Endothelial cell of umbilical vein (primary cell): Measurements from ENCODE around the gene LENEP. TPM values are rescaled to one million over a fixed set of nuclear protein-coding genes. Genes with fewer than 3 reads are reported as not detected.

Source experiments
- BruUV-seq: library from RNA; stranded (reverse); fragments of 400-500 nt; replicated peaks from 2 replicates; lab custom pipeline; 2021; lab: Mats Ljungman, UMichigan
- CTCF ChIA-PET: fragments of 300-600, 350-600 bp; sonication (Branson Sonifier 250); formaldehyde crosslinking; loops from one replicate; lab custom pipeline; 2021; ENCODE audit warnings: antibody characterized with exemption, inconsistent platforms; lab: Charles Lee
- POLR2A ChIA-PET: fragments of 300-600, 350-600 bp; sonication (Branson Sonifier 250); formaldehyde crosslinking; loops from one replicate; lab custom pipeline; 2021; ENCODE audit warnings: antibody characterized with exemption, inconsistent platforms; lab: Charles Lee
- DNase-seq: peaks from one replicate; pipeline ENCODE4 v3.0.0-alpha.2; 2011; ENCODE audit warnings: low read depth, low spot score
- FAIRE-seq: peaks from 2 replicates; lab custom pipeline; 2011; peaks lifted over from hg19 to GRCh38; lab: Jason Lieb, UNC
- H2AFZ ChIP-seq: 2 replicates; pipeline ENCODE4 v1.6.0; 2012; ENCODE audit warnings: low read depth, low read length, control low read depth, inconsistent platforms
- H3K27ac ChIP-seq: 2 replicates; pipeline ENCODE4 v1.5.1; 2011; ENCODE audit warnings: low read depth, mild to moderate bottlenecking, control low read depth, low read length, moderate library complexity; ENCODE audit not compliant: insufficient read depth
- H3K27me3 ChIP-seq, 2 experiments: 2 replicates each; pipeline versions ENCODE4 v1.6.0 to v1.6.1; 2011; ENCODE audit warnings: low read length in 2 of 2, mixed read lengths in 1 of 2; ENCODE audit not compliant: control insufficient read depth in 2 of 2, insufficient read depth in 2 of 2
- H3K36me3 ChIP-seq, 2 experiments: 2 replicates in 1 of 2; 3 replicates in 1 of 2; pipeline ENCODE4 v1.5.1; 2011; ENCODE audit warnings: low read length in 2 of 2, mild to moderate bottlenecking in 1 of 2, moderate library complexity in 1 of 2; ENCODE audit not compliant: control insufficient read depth in 2 of 2, insufficient read depth in 2 of 2; ENCODE audit errors: extremely low read depth in 1 of 2
- H3K4me1 ChIP-seq: 3 replicates; pipeline ENCODE4 v1.5.1; 2011; ENCODE audit warnings: mild to moderate bottlenecking, low read length; ENCODE audit not compliant: control insufficient read depth, insufficient read depth; ENCODE audit errors: extremely low read depth
- H3K4me2 ChIP-seq: 2 replicates; pipeline ENCODE4 v1.6.1; 2011; ENCODE audit warnings: low read length, control low read depth, mixed read lengths; ENCODE audit not compliant: insufficient read depth
- H3K4me3 ChIP-seq, 3 experiments: fragments of 200-600 bp in 1 of 3; sonication (generic), shearing (Covaris generic) in 1 of 3; replicated peaks in 1 of 3; 2 replicates each; pipeline ENCODE4 v1.5.1; 2011 to 2016; ENCODE audit warnings: control low read depth in 3 of 3, low read length in 3 of 3, mild to moderate bottlenecking in 2 of 3, inconsistent platforms in 1 of 3, low read depth in 1 of 3, moderate library complexity in 1 of 3; ENCODE audit not compliant: insufficient read depth in 1 of 3
- H3K79me2 ChIP-seq: 2 replicates; pipeline ENCODE4 v1.6.0; 2012; ENCODE audit warnings: low read length, inconsistent platforms; ENCODE audit not compliant: control insufficient read depth, insufficient read depth
- H3K9ac ChIP-seq: replicated peaks from 2 replicates; pipeline ENCODE3; 2011; ENCODE audit warnings: low read length, control low read depth; ENCODE audit not compliant: insufficient read depth; ENCODE audit errors: extremely low read depth
- H3K9me1 ChIP-seq: replicated peaks from 3 replicates; pipeline ENCODE4 v1.6.0; 2011; ENCODE audit warnings: mild to moderate bottlenecking, low read length; ENCODE audit not compliant: control insufficient read depth, insufficient read depth; ENCODE audit errors: extremely low read depth
- H3K9me3 ChIP-seq: replicated peaks from 2 replicates; pipeline ENCODE4 v1.5.1; 2012; ENCODE audit warnings: low read length, inconsistent platforms; ENCODE audit not compliant: control insufficient read depth, insufficient read depth
- H4K20me1 ChIP-seq: replicated peaks from 2 replicates; pipeline ENCODE3; 2011; ENCODE audit warnings: mild to moderate bottlenecking, low read length; ENCODE audit not compliant: control insufficient read depth, insufficient read depth; ENCODE audit errors: extremely low read depth
- EZH2 ChIP-seq: IDR thresholded peaks from 2 replicates; pipeline ENCODE4 v1.6.1; 2012; ENCODE audit warnings: borderline replicate concordance, low read depth, mild to moderate bottlenecking, moderate library complexity, low read length, inconsistent platforms; ENCODE audit not compliant: severe bottlenecking
- FOS ChIP-seq: IDR thresholded peaks from 2 replicates; pipeline ENCODE4 v1.6.1; 2011; ENCODE audit warnings: mild to moderate bottlenecking, low read length, moderate library complexity, borderline replicate concordance; ENCODE audit not compliant: insufficient read depth
- GATA2 ChIP-seq: IDR thresholded peaks from 2 replicates; pipeline ENCODE4 v1.7.0; 2011; ENCODE audit warnings: low read depth, mild to moderate bottlenecking, moderate library complexity, mixed read lengths, low read length; ENCODE audit not compliant: insufficient read length, insufficient read depth
- JUN ChIP-seq: IDR thresholded peaks from 2 replicates; pipeline ENCODE4 v1.6.1; 2011; ENCODE audit warnings: borderline replicate concordance, low read depth; ENCODE audit not compliant: insufficient read length, insufficient read depth
- MYC ChIP-seq: IDR thresholded peaks from one replicate; pipeline ENCODE4 v1.6.1; 2011; ENCODE audit warnings: mild to moderate bottlenecking, low read depth, low read length
- POLR2A ChIP-seq: IDR thresholded peaks from 2 replicates; pipeline ENCODE4 v1.6.1; 2012; ENCODE audit warnings: low read depth, mild to moderate bottlenecking, control low read depth, low read length
- POLR2AphosphoS5 ChIP-seq: IDR thresholded peaks from 2 replicates; pipeline ENCODE4 v1.6.1; 2012; ENCODE audit warnings: low read depth, mild to moderate bottlenecking, control low read depth, low read length, moderate library complexity; ENCODE audit not compliant: insufficient read depth
- dilution Hi-C: fragments of 300-500 bp; cut with MboI; formaldehyde crosslinking; loops from one replicate; pipeline ENCODE4 v1.15.0; 2019; ENCODE audit warnings: low sequenced_read_pairs; ENCODE audit not compliant: extremely low pct_ligation_motif_present
- intact Hi-C: fragments of 100-400 bp; cut with micrococcal nuclease; formaldehyde crosslinking; loops from one replicate; pipeline ENCODE4 v1.10.0; 2022
- polyA plus RNA-seq, 4 experiments: library from polyadenylated mRNA; depleted of rRNA in 3 of 4; stranded (reverse) in 3 of 4; unstranded in 1 of 4; fragments of >200 nt; gene quantifications; 2 replicates each; pipeline versions ENCODE4 v1.2.1 to v1.2.3, GENCODE V29; 2011 to 2012; ENCODE audit warnings: missing spikeins in 1 of 4
- total RNA-seq: library from RNA; stranded (reverse); gene quantifications from 2 replicates; pipeline ENCODE4 v1.2.3, GENCODE V29; 2021
- TF ChIP-seq, protein P1 (sequence below), 2 donors: IDR thresholded peaks; 1 replicate in 1 of 2; 2 replicates in 1 of 2; pipeline ENCODE4 v1.5.1; 2011; ENCODE audit warnings: low read length in 2 of 2, mild to moderate bottlenecking in 2 of 2, moderate library complexity in 2 of 2, control low read depth in 1 of 2, inconsistent platforms in 1 of 2, low read depth in 1 of 2; ENCODE audit not compliant: insufficient read depth in 1 of 2; ENCODE audit errors: extremely low read depth in 1 of 2
- TF ChIP-seq, protein P2 (sequence below): IDR thresholded peaks from 2 replicates; pipeline ENCODE4 v1.6.1; 2011; ENCODE audit not compliant: insufficient read depth, insufficient read length

LENEP gene
- total and polyA plus RNA-seq, 2 donors (not counting 3 experiments of a cell fraction or from before 2014, with no cell fraction given) = 0.64 TPM; not detected in 1

DNA sequence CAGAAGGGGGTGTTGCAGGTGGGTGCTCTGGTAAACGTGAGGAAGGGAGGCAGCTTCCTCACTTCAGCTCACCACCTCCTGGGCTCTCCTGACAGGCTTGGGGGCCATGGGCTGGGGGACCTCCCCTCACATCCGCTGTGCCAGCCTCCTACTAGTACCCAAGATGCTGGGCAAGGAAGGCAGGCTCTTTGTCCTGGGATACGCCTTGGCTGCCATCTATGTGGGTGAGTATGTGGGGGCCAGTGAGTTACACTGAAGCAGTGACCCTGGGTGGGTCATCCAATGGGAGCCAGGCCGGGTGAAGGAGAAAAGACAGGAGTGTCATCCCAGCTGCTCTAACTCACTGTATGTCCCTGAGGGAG, 45.9 kb downstream of the LENEP start:
- CTCF ChIA-PET = interaction anchor here (1.1 to 3.2 kb wide), 2 partner anchors 12 to 23 kb away, joined by 6 to 20 read pairs; partner anchors contain the start of gene ADAM15
- peaks cover 4% of the 10 kb centered on the region for H3K4me1 ChIP-seq
- dilution Hi-C loops (no loop called here), intact Hi-C loops (no loop called here)
- H3K4me2 ChIP-seq = no peak overlapping the region
- H3K27ac ChIP-seq = no peak overlapping the region
- H3K4me3 ChIP-seq = no peak overlapping the region
- TF ChIP-seq POLR2AphosphoS5 (no peak), GATA2 (no peak), JUN (no peak), EZH2 (no peak), MYC (no peak), POLR2A (no peak), FOS (no peak)
- TF ChIP-seq, protein P1, sequence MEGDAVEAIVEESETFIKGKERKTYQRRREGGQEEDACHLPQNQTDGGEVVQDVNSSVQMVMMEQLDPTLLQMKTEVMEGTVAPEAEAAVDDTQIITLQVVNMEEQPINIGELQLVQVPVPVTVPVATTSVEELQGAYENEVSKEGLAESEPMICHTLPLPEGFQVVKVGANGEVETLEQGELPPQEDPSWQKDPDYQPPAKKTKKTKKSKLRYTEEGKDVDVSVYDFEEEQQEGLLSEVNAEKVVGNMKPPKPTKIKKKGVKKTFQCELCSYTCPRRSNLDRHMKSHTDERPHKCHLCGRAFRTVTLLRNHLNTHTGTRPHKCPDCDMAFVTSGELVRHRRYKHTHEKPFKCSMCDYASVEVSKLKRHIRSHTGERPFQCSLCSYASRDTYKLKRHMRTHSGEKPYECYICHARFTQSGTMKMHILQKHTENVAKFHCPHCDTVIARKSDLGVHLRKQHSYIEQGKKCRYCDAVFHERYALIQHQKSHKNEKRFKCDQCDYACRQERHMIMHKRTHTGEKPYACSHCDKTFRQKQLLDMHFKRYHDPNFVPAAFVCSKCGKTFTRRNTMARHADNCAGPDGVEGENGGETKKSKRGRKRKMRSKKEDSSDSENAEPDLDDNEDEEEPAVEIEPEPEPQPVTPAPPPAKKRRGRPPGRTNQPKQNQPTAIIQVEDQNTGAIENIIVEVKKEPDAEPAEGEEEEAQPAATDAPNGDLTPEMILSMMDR (IDR thresholded peaks at IDR 0.05; ENCODE audit: extremely low read depth in 1 of 2, insufficient read depth in 1 of 2, low read depth in 1 of 2, low read length in 2 of 2) = no peak
- TF ChIP-seq, protein P2, sequence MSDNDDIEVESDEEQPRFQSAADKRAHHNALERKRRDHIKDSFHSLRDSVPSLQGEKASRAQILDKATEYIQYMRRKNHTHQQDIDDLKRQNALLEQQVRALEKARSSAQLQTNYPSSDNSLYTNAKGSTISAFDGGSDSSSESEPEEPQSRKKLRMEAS = no peak
- no peaks in the 10 kb centered on the region for H3K9me3 ChIP-seq
- no peaks in the 10 kb centered on the region for H4K20me1 ChIP-seq
- H3K79me2 ChIP-seq = no peaks in the 10 kb centered on the region
- BruUV-seq = no TSS peak
- POLR2A ChIA-PET = no interaction called here
- H3K27me3 ChIP-seq = peaks cover 0 to 5% of the 10 kb centered on the region in 2 experiments
- DNase-seq = no peak
- H2AFZ ChIP-seq = no peak overlapping the region
- no peak for FAIRE-seq
- no peaks in the 10 kb centered on the region for H3K9me1 ChIP-seq
- H3K9ac ChIP-seq = no peak overlapping the region
- H3K36me3 ChIP-seq = no peaks in the 10 kb centered on the region
